ENCODE measurements around the gene RPTOR. TPM values are rescaled to one million over a fixed set of nuclear protein-coding genes. Genes with fewer than 3 reads are reported as not detected.
A peak's percentile ranks its signal among the peaks of the same experiment; 100 is the strongest.

The RPTOR gene
- total RNA-seq, 1 experiment from 2014 or later, result 58.0 TPM

DNA sequence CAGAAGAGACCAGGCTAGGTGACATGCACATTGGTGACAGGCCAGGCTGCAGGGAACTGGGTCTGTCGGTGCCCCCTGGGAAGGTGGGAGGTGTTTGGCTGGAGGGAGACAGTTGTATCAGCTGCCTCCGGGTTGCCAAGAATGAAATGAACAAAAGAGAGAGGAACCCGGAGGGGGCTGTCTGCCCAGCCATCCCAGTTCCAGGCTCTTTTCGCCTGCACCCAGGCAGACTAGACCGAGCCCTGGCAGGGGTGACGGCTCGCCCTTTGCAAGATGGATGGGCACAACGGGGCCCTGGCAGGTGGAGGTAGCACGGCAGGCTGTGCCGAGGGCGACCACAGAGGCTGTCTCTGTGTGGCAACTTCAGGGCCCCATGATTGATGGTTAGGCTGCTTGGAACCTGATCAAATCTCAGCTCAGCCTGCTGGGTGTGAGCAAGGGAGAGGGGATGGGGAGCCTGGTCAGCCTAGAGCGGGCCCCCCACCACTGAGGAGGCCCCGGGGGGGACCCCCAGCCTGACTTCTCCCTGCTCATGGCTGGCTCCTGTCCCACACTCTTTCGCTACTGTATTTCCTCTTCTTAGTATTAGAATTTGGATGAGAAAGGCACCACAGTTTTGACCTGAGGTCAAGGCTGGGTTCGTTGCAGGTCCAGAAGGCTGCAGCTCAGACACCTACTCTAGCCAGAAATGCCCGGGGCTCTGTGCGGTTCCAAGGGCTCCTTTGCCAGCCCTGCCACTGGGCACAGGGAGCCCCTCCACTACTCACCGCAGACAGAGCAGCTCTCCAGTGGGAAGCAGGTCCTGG, 328.1 kb downstream of the RPTOR start:
- H3K27me3 ChIP-seq (ENCODE audit: control insufficient read depth, insufficient read depth, low read length), result no peaks in the 10 kb centered on the region
- no peak overlapping the region for H3K27ac ChIP-seq (ENCODE audit: low read length)
- H3K9me3 ChIP-seq (ENCODE audit: control insufficient read depth, insufficient read depth, low read depth, low read length), result no peaks in the 10 kb centered on the region
- intact Hi-C loops (cut with micrococcal nuclease; ENCODE audit: unreplicated experiment), result no loop called here
- H3K36me3 ChIP-seq (ENCODE audit: control insufficient read depth, insufficient read depth, low read length), result no peaks in the 10 kb centered on the region
- ChIA-PET CTCF (no interaction called here), POLR2A (interaction anchor here (0.6 kb wide), 1 partner anchor 245 kb away, joined by 6 read pairs; no protein-coding TSS in a partner anchor)
- BruUV-seq (replicated peaks), result no TSS peak
- no peak for DNase-seq (ENCODE audit: low read depth, low spot score)
- ATAC-seq, result no peak
- H3K4me1 ChIP-seq (ENCODE audit: control insufficient read depth, insufficient read depth, low read length), result 0 out of 2 replicates have a peak, but pooled peaks cover 2% of the 10 kb centered on the region
- H3K4me3 ChIP-seq (ENCODE audit: low read depth in 2 of 2, low read length in 2 of 2), result no peak overlapping the region
- in situ Hi-C loops (cut with HindIII; ENCODE audit: low pct_unique_long_range_greater_than_20kb, low sequenced_read_pairs), result no loop called here
- TF ChIP-seq, protein P1, sequence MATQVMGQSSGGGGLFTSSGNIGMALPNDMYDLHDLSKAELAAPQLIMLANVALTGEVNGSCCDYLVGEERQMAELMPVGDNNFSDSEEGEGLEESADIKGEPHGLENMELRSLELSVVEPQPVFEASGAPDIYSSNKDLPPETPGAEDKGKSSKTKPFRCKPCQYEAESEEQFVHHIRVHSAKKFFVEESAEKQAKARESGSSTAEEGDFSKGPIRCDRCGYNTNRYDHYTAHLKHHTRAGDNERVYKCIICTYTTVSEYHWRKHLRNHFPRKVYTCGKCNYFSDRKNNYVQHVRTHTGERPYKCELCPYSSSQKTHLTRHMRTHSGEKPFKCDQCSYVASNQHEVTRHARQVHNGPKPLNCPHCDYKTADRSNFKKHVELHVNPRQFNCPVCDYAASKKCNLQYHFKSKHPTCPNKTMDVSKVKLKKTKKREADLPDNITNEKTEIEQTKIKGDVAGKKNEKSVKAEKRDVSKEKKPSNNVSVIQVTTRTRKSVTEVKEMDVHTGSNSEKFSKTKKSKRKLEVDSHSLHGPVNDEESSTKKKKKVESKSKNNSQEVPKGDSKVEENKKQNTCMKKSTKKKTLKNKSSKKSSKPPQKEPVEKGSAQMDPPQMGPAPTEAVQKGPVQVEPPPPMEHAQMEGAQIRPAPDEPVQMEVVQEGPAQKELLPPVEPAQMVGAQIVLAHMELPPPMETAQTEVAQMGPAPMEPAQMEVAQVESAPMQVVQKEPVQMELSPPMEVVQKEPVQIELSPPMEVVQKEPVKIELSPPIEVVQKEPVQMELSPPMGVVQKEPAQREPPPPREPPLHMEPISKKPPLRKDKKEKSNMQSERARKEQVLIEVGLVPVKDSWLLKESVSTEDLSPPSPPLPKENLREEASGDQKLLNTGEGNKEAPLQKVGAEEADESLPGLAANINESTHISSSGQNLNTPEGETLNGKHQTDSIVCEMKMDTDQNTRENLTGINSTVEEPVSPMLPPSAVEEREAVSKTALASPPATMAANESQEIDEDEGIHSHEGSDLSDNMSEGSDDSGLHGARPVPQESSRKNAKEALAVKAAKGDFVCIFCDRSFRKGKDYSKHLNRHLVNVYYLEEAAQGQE (IDR thresholded peaks at IDR 0.05; ENCODE audit: insufficient read depth in 1 of 2, low read depth in 2 of 2, low read length in 1 of 2), result no peak
- TF ChIP-seq SIN3A (IDR thresholded peaks at IDR 0.05; ENCODE audit: borderline replicate concordance, insufficient read depth, low read depth, low read length), result no peak
- no peak for TF ChIP-seq TCF7L2 (IDR thresholded peaks at IDR 0.05; ENCODE audit: low read depth, low read length)
- TF ChIP-seq POLR2AphosphoS5 (IDR thresholded peaks at IDR 0.05; ENCODE audit: low read depth, low read length), result no peak
- TF ChIP-seq, protein P2, sequence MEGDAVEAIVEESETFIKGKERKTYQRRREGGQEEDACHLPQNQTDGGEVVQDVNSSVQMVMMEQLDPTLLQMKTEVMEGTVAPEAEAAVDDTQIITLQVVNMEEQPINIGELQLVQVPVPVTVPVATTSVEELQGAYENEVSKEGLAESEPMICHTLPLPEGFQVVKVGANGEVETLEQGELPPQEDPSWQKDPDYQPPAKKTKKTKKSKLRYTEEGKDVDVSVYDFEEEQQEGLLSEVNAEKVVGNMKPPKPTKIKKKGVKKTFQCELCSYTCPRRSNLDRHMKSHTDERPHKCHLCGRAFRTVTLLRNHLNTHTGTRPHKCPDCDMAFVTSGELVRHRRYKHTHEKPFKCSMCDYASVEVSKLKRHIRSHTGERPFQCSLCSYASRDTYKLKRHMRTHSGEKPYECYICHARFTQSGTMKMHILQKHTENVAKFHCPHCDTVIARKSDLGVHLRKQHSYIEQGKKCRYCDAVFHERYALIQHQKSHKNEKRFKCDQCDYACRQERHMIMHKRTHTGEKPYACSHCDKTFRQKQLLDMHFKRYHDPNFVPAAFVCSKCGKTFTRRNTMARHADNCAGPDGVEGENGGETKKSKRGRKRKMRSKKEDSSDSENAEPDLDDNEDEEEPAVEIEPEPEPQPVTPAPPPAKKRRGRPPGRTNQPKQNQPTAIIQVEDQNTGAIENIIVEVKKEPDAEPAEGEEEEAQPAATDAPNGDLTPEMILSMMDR (IDR thresholded peaks at IDR 0.05), result no peak

DNA sequence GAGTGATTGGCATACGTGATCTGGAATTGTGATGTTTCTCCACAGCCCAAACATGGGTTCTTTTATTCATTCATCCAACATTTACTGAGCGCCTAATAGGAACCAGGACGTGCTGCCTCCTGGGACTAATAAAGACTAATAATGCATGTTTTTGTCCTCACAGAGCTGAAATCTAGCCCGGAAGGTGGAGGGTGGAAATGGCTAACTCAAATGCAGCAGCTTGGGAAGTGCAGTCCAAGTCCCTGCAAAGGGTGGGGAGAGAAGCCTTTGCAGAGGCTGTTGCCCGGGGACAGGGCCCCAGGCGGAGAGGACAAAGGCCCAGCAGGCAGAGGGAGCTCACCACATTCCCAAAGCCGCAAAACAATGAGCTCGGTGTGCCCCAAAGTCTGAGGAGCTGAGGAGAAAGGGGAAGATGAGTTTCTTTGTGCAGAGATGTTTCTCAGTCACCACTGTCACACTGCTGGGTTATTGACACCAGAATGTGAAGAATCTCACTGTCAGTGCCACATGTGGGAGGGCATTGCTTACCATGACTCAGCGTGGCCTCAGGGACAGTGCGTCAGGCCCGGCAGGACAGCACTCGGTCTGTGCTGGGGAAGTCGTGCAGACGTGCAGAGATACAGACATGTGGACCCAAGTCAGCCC, 328.8 kb downstream of the RPTOR start:
- Histone ChIP-seq H3K27me3 (ENCODE audit: control insufficient read depth, insufficient read depth, low read length) (no peaks in the 10 kb centered on the region), H3K9me3 (ENCODE audit: control insufficient read depth, insufficient read depth, low read depth, low read length) (no peaks in the 10 kb centered on the region), H3K36me3 (ENCODE audit: control insufficient read depth, insufficient read depth, low read length) (no peaks in the 10 kb centered on the region), H3K27ac (ENCODE audit: low read length) (no peak overlapping the region), H3K4me1 (ENCODE audit: control insufficient read depth, insufficient read depth, low read length) (0 out of 2 replicates have a peak, but pooled peaks cover 2% of the 10 kb centered on the region), H3K4me3 (ENCODE audit: low read depth in 2 of 2, low read length in 2 of 2) (no peak overlapping the region)
- in situ Hi-C loops (cut with HindIII; ENCODE audit: low pct_unique_long_range_greater_than_20kb, low sequenced_read_pairs) (no loop called here), intact Hi-C loops (cut with micrococcal nuclease; ENCODE audit: unreplicated experiment) (no loop called here)
- TF ChIP-seq, protein P1 (IDR thresholded peaks at IDR 0.05; ENCODE audit: insufficient read depth in 1 of 2, low read depth in 2 of 2, low read length in 1 of 2), result no peak
- no peak for TF ChIP-seq POLR2AphosphoS5 (IDR thresholded peaks at IDR 0.05; ENCODE audit: low read depth, low read length)
- no peak for TF ChIP-seq TCF7L2 (IDR thresholded peaks at IDR 0.05; ENCODE audit: low read depth, low read length)
- TF ChIP-seq SIN3A (IDR thresholded peaks at IDR 0.05; ENCODE audit: borderline replicate concordance, insufficient read depth, low read depth, low read length), result no peak
- TF ChIP-seq, protein P2 (IDR thresholded peaks at IDR 0.05), result no peak
- peak; percentile 79 for ATAC-seq
- BruUV-seq (replicated peaks), result no TSS peak
- DNase-seq (ENCODE audit: low read depth, low spot score), result no peak
- POLR2A ChIA-PET, result interaction anchor here (0.6 kb wide), 1 partner anchor 245 kb away, joined by 6 read pairs; no protein-coding TSS in a partner anchor
- CTCF ChIA-PET, result no interaction called here
